ENCODE results near the gene PER3. TPM values are rescaled to one million over a fixed set of nuclear protein-coding genes. Genes with fewer than 3 reads are reported as not detected.

Gene PER3
- total RNA-seq, 1 experiment from 2014 or later: 5.8 TPM

- no peaks in the 10 kb centered on the region for H3K9me3 ChIP-seq (ENCODE audit: control insufficient read depth in 1 of 2, insufficient read depth in 1 of 2, low read depth in 1 of 2, low read length in 2 of 2)
- intact Hi-C loops (cut with micrococcal nuclease): no loop called here
- H3K9me2 ChIP-seq (ENCODE audit: insufficient read depth): no peaks in the 10 kb centered on the region
- no peaks in the 10 kb centered on the region for H3K79me2 ChIP-seq (ENCODE audit: insufficient read depth, low read length)
- no peak overlapping the region for H3K4me3 ChIP-seq (replicated peaks in 1 of 2; ENCODE audit: low read depth in 1 of 2, low read length in 2 of 2)
- ChIA-PET RAD21 (ENCODE audit: low non-redundant PET in 1 of 2, low total read pairs in 2 of 2, uncharacterized antibody in 2 of 2, unreplicated experiment in 2 of 2) (no interaction called here), POLR2A (interaction anchor here (1.3 kb wide), 1 partner anchor 41 kb away, joined by 3 read pairs; no protein-coding TSS in a partner anchor), CTCF (no interaction called here)
- no peak overlapping the region for H3K27ac ChIP-seq (ENCODE audit: low read depth, low read length)
- BruUV-seq (replicated peaks): no TSS peak
- H3K27me3 ChIP-seq (ENCODE audit: insufficient read depth, low read length): no peaks in the 10 kb centered on the region
- H3K4me2 ChIP-seq (ENCODE audit: low read length): peak overlapping the region; percentile 59
- H3K36me3 ChIP-seq (ENCODE audit: control insufficient read depth in 1 of 2, insufficient read depth in 2 of 2, low read length in 2 of 2): no peaks in the 10 kb centered on the region
- H4K20me1 ChIP-seq (ENCODE audit: insufficient read depth): no peaks in the 10 kb centered on the region
- peak overlapping the region; percentile 80 for H2AFZ ChIP-seq (ENCODE audit: low read depth, low read length, poor library complexity, severe bottlenecking)
- DNase-seq (ENCODE audit: low read depth, low spot score) (no peak), ATAC-seq (no peak)
- no peak for TF ChIP-seq SP1 (IDR thresholded peaks at IDR 0.05; ENCODE audit: low read depth)
- no peak for TF ChIP-seq YY1 (IDR thresholded peaks at IDR 0.05; ENCODE audit: extremely low read depth, insufficient replicate concordance, low read depth, low read length)
- peak; percentile 37 for TF ChIP-seq JUND (IDR thresholded peaks at IDR 0.05)
- peak; percentile 86 for TF ChIP-seq SRF (IDR thresholded peaks at IDR 0.05; ENCODE audit: low read depth)
- peak; percentile 22; the same call in 1 of the 2 replicates for TF ChIP-seq MAX (IDR thresholded peaks at IDR 0.05)
- peak; percentile 71 for TF ChIP-seq FOSL1 (IDR thresholded peaks at IDR 0.05; ENCODE audit: low read depth)
- H3K9ac ChIP-seq (ENCODE audit: low read length): no peak overlapping the region
- peaks cover 6 to 21% of the 10 kb centered on the region in 2 experiments for H3K4me1 ChIP-seq (ENCODE audit: control insufficient read depth in 1 of 2, insufficient read depth in 2 of 2, low read length in 2 of 2)
Observed at GRCh38 chr1:7888248-7889081, 104.4 kb downstream of the PER3 start.

GRCh38 chr1:7890853-7891252, 106.8 kb downstream of the PER3 start:
- BruUV-seq (replicated peaks): no TSS peak
- ChIA-PET RAD21 (ENCODE audit: low non-redundant PET in 1 of 2, low total read pairs in 2 of 2, uncharacterized antibody in 2 of 2, unreplicated experiment in 2 of 2) (no interaction called here), POLR2A (no interaction called here), CTCF (no interaction called here)
- no peaks in the 10 kb centered on the region for H3K36me3 ChIP-seq (ENCODE audit: control insufficient read depth in 1 of 2, insufficient read depth in 2 of 2, low read length in 2 of 2)
- H3K4me3 ChIP-seq (replicated peaks in 1 of 2; ENCODE audit: low read depth in 1 of 2, low read length in 2 of 2): no peak overlapping the region
- H2AFZ ChIP-seq (ENCODE audit: low read depth, low read length, poor library complexity, severe bottlenecking): no peak overlapping the region
- no peaks in the 10 kb centered on the region for H3K9me3 ChIP-seq (ENCODE audit: control insufficient read depth in 1 of 2, insufficient read depth in 1 of 2, low read depth in 1 of 2, low read length in 2 of 2)
- no peak for DNase-seq (ENCODE audit: low read depth, low spot score)
- intact Hi-C loops (cut with micrococcal nuclease): no loop called here
- no peaks in the 10 kb centered on the region for H3K9me2 ChIP-seq (ENCODE audit: insufficient read depth)
- no peaks in the 10 kb centered on the region for H4K20me1 ChIP-seq (ENCODE audit: insufficient read depth)
- no peak for ATAC-seq
- H3K79me2 ChIP-seq (ENCODE audit: insufficient read depth, low read length): no peaks in the 10 kb centered on the region
- no peak overlapping the region for H3K27ac ChIP-seq (ENCODE audit: low read depth, low read length)
- H3K4me2 ChIP-seq (ENCODE audit: low read length): no peak overlapping the region
- H3K4me1 ChIP-seq (ENCODE audit: control insufficient read depth in 1 of 2, insufficient read depth in 2 of 2, low read length in 2 of 2): peaks cover 6 to 21% of the 10 kb centered on the region in 2 experiments
- H3K9ac ChIP-seq (ENCODE audit: low read length): no peak overlapping the region
- H3K27me3 ChIP-seq (ENCODE audit: insufficient read depth, low read length): no peaks in the 10 kb centered on the region
- TF ChIP-seq CBX3 (IDR thresholded peaks at IDR 0.05; ENCODE audit: low read depth): no peak
- TF ChIP-seq ELF1 (IDR thresholded peaks at IDR 0.05; ENCODE audit: borderline replicate concordance, low read depth): no peak
- TF ChIP-seq ZFX (IDR thresholded peaks at IDR 0.05): no peak
- TF ChIP-seq SIN3A (IDR thresholded peaks at IDR 0.05; ENCODE audit: low read depth): no peak
- TF ChIP-seq ATF3 (IDR thresholded peaks at IDR 0.05): no peak
- no peak for TF ChIP-seq POLR2A (IDR thresholded peaks at IDR 0.05; ENCODE audit: borderline replicate concordance, extremely low read depth, insufficient read depth, insufficient read length)
- no peak for TF ChIP-seq CEBPB (IDR thresholded peaks at IDR 0.05; ENCODE audit: low read depth)
- TF ChIP-seq EGR1 (IDR thresholded peaks at IDR 0.05; ENCODE audit: low read depth): no peak
- no peak for TF ChIP-seq POLR2AphosphoS5 (IDR thresholded peaks at IDR 0.05; ENCODE audit: low read depth, low read length)
- TF ChIP-seq SP1 (IDR thresholded peaks at IDR 0.05; ENCODE audit: low read depth): no peak
- no peak for TF ChIP-seq MAX (IDR thresholded peaks at IDR 0.05)
- TF ChIP-seq ZNF274 (IDR thresholded peaks at IDR 0.05; ENCODE audit: low read depth, low read length): no peak
- TF ChIP-seq SRF (IDR thresholded peaks at IDR 0.05; ENCODE audit: low read depth): no peak
- TF ChIP-seq RAD21 (IDR thresholded peaks at IDR 0.05; ENCODE audit: low read depth): no peak
- no peak for TF ChIP-seq EZH2phosphoT487 (IDR thresholded peaks at IDR 0.05; ENCODE audit: borderline replicate concordance)
- no peak for TF ChIP-seq TCF7L2 (IDR thresholded peaks at IDR 0.05; ENCODE audit: borderline replicate concordance, extremely low read depth, insufficient read depth, insufficient read length)
- TF ChIP-seq YY1 (IDR thresholded peaks at IDR 0.05; ENCODE audit: extremely low read depth, insufficient replicate concordance, low read depth, low read length): no peak

Data from HCT116 (cell line).